Prostate gland (tissue), 2 donors: Measurements from ENCODE around the gene ZBTB8OS. TPM values are rescaled to one million over a fixed set of nuclear protein-coding genes. Genes with fewer than 3 reads are reported as not detected.
"Not testable (repeated sequence)": the region's sequence is repeated elsewhere in the genome, so short reads cannot be mapped to it uniquely, and the experiment has no call there.

Experiments
- DNase-seq: peaks from one replicate; pipeline ENCODE4 v3.0.0-alpha.2; 2019; ENCODE audit warnings: low spot score
- H3K27ac ChIP-seq, 2 donors: fragments of 200-600 bp; sonication (generic); 2 replicates each; pipeline ENCODE4 v1.5.1; 2017 to 2019
- H3K27me3 ChIP-seq: fragments of 200-600 bp; sonication (generic); replicated peaks from 2 replicates; pipeline ENCODE4 v1.5.1; 2019; ENCODE audit not compliant: insufficient read depth
- H3K36me3 ChIP-seq, 2 donors: fragments of 200-600 bp; sonication (generic); 1 replicate in 1 of 2; 2 replicates in 1 of 2; pipeline versions ENCODE4 v1.5.1 to v1.8.1; 2017 to 2019
- H3K4me1 ChIP-seq: fragments of 200-600 bp; sonication (generic); replicated peaks from 2 replicates; pipeline ENCODE4 v1.5.1; 2019
- H3K4me3 ChIP-seq, 2 donors: fragments of 200-600 bp; sonication (generic); 2 replicates each; pipeline ENCODE4 v1.5.1; 2017 to 2019
- H3K9me3 ChIP-seq: fragments of 200-600 bp; sonication (generic); 2 replicates; pipeline ENCODE4 v1.5.1; 2017
- CTCF ChIP-seq, 4 experiments: fragments of 200-600 bp in 2 of 4; fragments of 450-650 bp in 2 of 4; sonication (generic) in 2 of 4; IDR thresholded peaks; 1 replicate in 3 of 4; 2 replicates in 1 of 4; pipeline ENCODE4 v1.5.1; 2016 to 2019; ENCODE audit warnings: antibody characterized with exemption in 4 of 4, mild to moderate bottlenecking in 2 of 4, moderate library complexity in 2 of 4
- POLR2A ChIP-seq: fragments of 450-650 bp; IDR thresholded peaks from one replicate; pipeline ENCODE4 v1.6.1; 2016; ENCODE audit warnings: antibody characterized with exemption, mild to moderate bottlenecking
- POLR2AphosphoS5 ChIP-seq: sonication (generic); formaldehyde crosslinking; IDR thresholded peaks from one replicate; pipeline ENCODE4 v1.6.1; 2017; ENCODE audit warnings: antibody characterized with exemption
- WGBS: methylation state at CpG from one replicate; pipeline ENCODE4 v1.1.5; 2018; 5-methylcytosine and 5-hydroxymethylcytosine counted together
- intact Hi-C: fragments of 100-400 bp; cut with DNase I; formaldehyde crosslinking; loops from one replicate; pipeline ENCODE4 v1.14.2; 2022
- total RNA-seq, 2 donors: library from RNA; depleted of rRNA; stranded (reverse); fragments of >200 nt; gene quantifications; one replicate each; pipeline ENCODE4 v1.1.0, GENCODE V29; 2016

ZBTB8OS gene
- 10 to 100 TPM; 32.7 to 38.7 TPM for total RNA-seq

GRCh38 chr1:32650248-32650751 lies at the start of gene ZBTB8OS:
TSS of gene ZBTB8OS (minus strand) at chr1:32650550. CDS start at chr1:32650529, 21 bp downstream.
- Histone ChIP-seq H3K27me3 (no peaks in the 10 kb centered on the region), H3K9me3 (no peaks in the 10 kb centered on the region), H3K36me3 (no peaks in the 10 kb centered on the region), H3K4me1 (peaks cover 9% of the 10 kb centered on the region), H3K4me3 (peak within 1 kb of the TSS; percentile 87), H3K27ac (peak within 1 kb of the TSS; percentile 100)
- 0% methylated on average over 21 of the region's 21 CpGs for WGBS
- DNase-seq = peak; percentile 90
- TF ChIP-seq POLR2AphosphoS5 (peak; percentile 77), POLR2A (peak; percentile 36), CTCF (IDR thresholded peaks at IDR 0.05) (no peak)
- intact Hi-C loops = loop anchor here (2.0 kb wide), 1 partner anchor 53 kb away; the partner anchor contains the start of gene SYNC

- WGBS = 97% methylated on average over 8 of the region's 8 CpGs
- H3K4me1 ChIP-seq, H3K9me3 ChIP-seq, H3K36me3 ChIP-seq, DNase-seq, H3K27ac ChIP-seq, H3K4me3 ChIP-seq, H3K27me3 ChIP-seq, intact Hi-C loops: not testable (repeated sequence)
These were observed 46.6 kb upstream of the ZBTB8OS start for GRCh38 chr1:32696996-32697395.

GRCh38 chr1:32696041-32696440 lies 45.7 kb upstream of the ZBTB8OS start:
- H3K9me3 ChIP-seq = no peaks in the 10 kb centered on the region
- TF ChIP-seq CTCF (IDR thresholded peaks at IDR 0.05) = no peak
- TF ChIP-seq POLR2A = no peak
- no peak for TF ChIP-seq POLR2AphosphoS5
- no peak for DNase-seq
- intact Hi-C loops = no loop called here
- no peaks in the 10 kb centered on the region for H3K36me3 ChIP-seq
- no peak overlapping the region for H3K27ac ChIP-seq
- WGBS = 91% methylated on average over 9 of the region's 9 CpGs
- H3K27me3 ChIP-seq = no peaks in the 10 kb centered on the region
- H3K4me1 ChIP-seq = no peaks in the 10 kb centered on the region
- no peak overlapping the region for H3K4me3 ChIP-seq

GRCh38 chr1:32695098-32695904 lies 45.0 kb upstream of the ZBTB8OS start:
- no peak for TF ChIP-seq CTCF (IDR thresholded peaks at IDR 0.05)

GRCh38 chr1:32693455-32694174 lies 43.3 kb upstream of the ZBTB8OS start:
- no peaks in the 10 kb centered on the region for H3K36me3 ChIP-seq
- peak overlapping the region; percentile 19 to 35 for H3K27ac ChIP-seq
- no peaks in the 10 kb centered on the region for H3K4me1 ChIP-seq
- H3K27me3 ChIP-seq = no peaks in the 10 kb centered on the region
- no peaks in the 10 kb centered on the region for H3K9me3 ChIP-seq
- no peak for DNase-seq
- 85% methylated on average over 6 of the region's 6 CpGs for WGBS
- no peak overlapping the region for H3K4me3 ChIP-seq
- intact Hi-C loops = no loop called here
- no peak for TF ChIP-seq POLR2A
- TF ChIP-seq POLR2AphosphoS5 = no peak
- no peak for TF ChIP-seq CTCF (IDR thresholded peaks at IDR 0.05)

More at GRCh38 chr1:32695098-32695904, 45.0 kb upstream of the ZBTB8OS start:
- Histone ChIP-seq H3K27ac (no peak overlapping the region), H3K27me3 (no peaks in the 10 kb centered on the region), H3K36me3 (no peaks in the 10 kb centered on the region), H3K9me3 (no peaks in the 10 kb centered on the region), H3K4me1 (no peaks in the 10 kb centered on the region), H3K4me3 (no peak overlapping the region)
- intact Hi-C loops = no loop called here
- no peak for DNase-seq
- 54% methylated on average over 17 of the region's 17 CpGs for WGBS
